ENCODE data around the gene CAMK4. TPM values are rescaled to one million over a fixed set of nuclear protein-coding genes. Genes with fewer than 3 reads are reported as not detected.

Gene CAMK4
- total and polyA plus RNA-seq, 9 of the 15 experiments (the other 6 are each of a cell fraction or from before 2014, with no cell fraction given): 0.35 TPM; not detected in 8

DNA sequence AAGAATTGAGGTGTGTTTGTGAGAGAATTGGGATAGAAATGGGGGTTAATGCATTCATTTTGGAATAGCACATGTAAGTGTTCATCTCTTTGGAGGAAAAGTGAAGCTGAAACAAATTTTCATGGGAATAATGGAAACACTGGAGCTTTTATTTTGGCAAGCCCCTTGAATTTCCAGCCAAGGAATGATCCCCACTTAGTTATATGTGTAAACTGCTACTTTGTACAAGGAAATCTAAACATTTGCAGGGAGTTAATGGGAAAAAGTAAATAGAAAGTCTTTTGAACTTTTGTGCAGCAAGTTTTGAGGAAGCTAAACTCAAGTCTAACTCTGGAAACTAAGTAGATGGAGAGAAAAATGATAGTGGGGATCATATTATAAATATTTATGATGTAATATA lies 44.1 kb downstream of the CAMK4 start:
- no peak overlapping the region for H3K4me2 ChIP-seq (ENCODE audit: insufficient read depth, low read length)
- no peak overlapping the region for H3K27ac ChIP-seq (ENCODE audit: extremely low read depth, low read depth, low read length)
- in situ Hi-C loops (cut with MboI): loop anchor here (25.0 kb wide), 1 partner anchor 506 kb away; no protein-coding TSS in a partner anchor
- H3K9me3 ChIP-seq (replicated peaks; ENCODE audit: control insufficient read depth, insufficient read depth, low read depth, low read length): no peaks in the 10 kb centered on the region
- no peak overlapping the region for H3K9ac ChIP-seq (ENCODE audit: insufficient read depth in 1 of 2, low read depth in 2 of 2, low read length in 2 of 2)
- no peak for DNase-seq (ENCODE audit: extremely low read depth in 1 of 4, low spot score in 3 of 4)
- no peaks in the 10 kb centered on the region for H4K20me1 ChIP-seq (replicated peaks; ENCODE audit: control insufficient read depth, insufficient read depth, low read length)
- CTCF ChIA-PET (ENCODE audit: low intra/inter-chr PET ratio): no interaction called here
- no peaks in the 10 kb centered on the region for H3K79me2 ChIP-seq (ENCODE audit: control insufficient read depth, insufficient read depth, low read length)
- H3K36me3 ChIP-seq (ENCODE audit: control insufficient read depth, insufficient read depth, low read length): no peaks in the 10 kb centered on the region
- H3K4me3 ChIP-seq: no peak overlapping the region
- ATAC-seq: no peak
- no peaks in the 10 kb centered on the region for H3K4me1 ChIP-seq (replicated peaks in 1 of 2; ENCODE audit: control insufficient read depth in 2 of 2, insufficient read depth in 2 of 2, low read length in 2 of 2)
- no TSS peak for BruUV-seq (replicated peaks)
- FAIRE-seq: no peak
- POLR2A ChIA-PET: interaction anchor here (0.7 kb wide), 1 partner anchor 85 kb away, joined by 3 read pairs; no protein-coding TSS in a partner anchor
- H3K9me1 ChIP-seq (ENCODE audit: control insufficient read depth, insufficient read depth, low read length): no peaks in the 10 kb centered on the region
- no peak for TF ChIP-seq CHD1 (IDR thresholded peaks at IDR 0.05; ENCODE audit: low read length)
- TF ChIP-seq LARP7 (IDR thresholded peaks at IDR 0.05): no peak
- no peak overlapping the region for H2AFZ ChIP-seq (ENCODE audit: low read depth, low read length)
- intact Hi-C loops (cut with micrococcal nuclease): no loop called here
- H3K27me3 ChIP-seq (ENCODE audit: control insufficient read depth in 2 of 2, insufficient read depth in 2 of 2, low read length in 2 of 2): peaks cover 0 to 5% of the 10 kb centered on the region in 2 experiments; a peak in 1 of 5 replicates

DNA sequence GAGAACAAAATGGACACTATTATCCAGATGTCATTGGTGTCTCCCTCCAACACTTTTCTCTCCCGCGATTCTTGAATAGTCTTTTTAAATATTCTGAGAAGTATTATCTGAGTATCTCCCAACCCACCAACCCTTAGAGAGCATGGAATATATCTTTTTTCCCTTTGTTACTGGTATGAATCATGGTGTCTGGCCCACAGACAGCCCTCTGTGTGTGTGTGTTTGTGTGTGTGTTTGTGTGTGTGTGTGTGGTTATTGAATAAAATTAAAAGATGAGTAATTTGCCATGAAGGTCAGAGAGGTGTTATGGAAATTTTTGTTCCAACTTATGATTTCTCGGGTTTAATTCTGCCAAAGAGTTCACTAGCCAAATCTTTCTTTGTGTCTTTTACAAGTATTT lies 47.7 kb downstream of the CAMK4 start:
- FAIRE-seq (no peak), DNase-seq (ENCODE audit: extremely low read depth in 1 of 4, low spot score in 3 of 4) (no peak), ATAC-seq (no peak)
- intact Hi-C loops (cut with micrococcal nuclease): loop anchor here (10.0 kb wide), 1 partner anchor 1077 kb away; no protein-coding TSS in a partner anchor
- in situ Hi-C loops (cut with MboI): loop anchor here (25.0 kb wide), 1 partner anchor 510 kb away; no protein-coding TSS in a partner anchor
- H3K4me3 ChIP-seq: no peak overlapping the region
- no peak overlapping the region for H3K27ac ChIP-seq (ENCODE audit: extremely low read depth, low read depth, low read length)
- H3K36me3 ChIP-seq (ENCODE audit: control insufficient read depth, insufficient read depth, low read length): no peaks in the 10 kb centered on the region
- no TSS peak for BruUV-seq (replicated peaks)
- H3K9ac ChIP-seq (ENCODE audit: insufficient read depth in 1 of 2, low read depth in 2 of 2, low read length in 2 of 2): no peak overlapping the region
- no peak overlapping the region for H3K4me2 ChIP-seq (ENCODE audit: insufficient read depth, low read length)
- WGBS (ENCODE audit: insufficient coverage, low coverage, missing lambda C conversion rate): 0% methylated on average over 3 of the region's 3 CpGs
- no peaks in the 10 kb centered on the region for H3K9me3 ChIP-seq (replicated peaks; ENCODE audit: control insufficient read depth, insufficient read depth, low read depth, low read length)
- H3K4me1 ChIP-seq (replicated peaks in 1 of 2; ENCODE audit: control insufficient read depth in 2 of 2, insufficient read depth in 2 of 2, low read length in 2 of 2): no peaks in the 10 kb centered on the region
- no peaks in the 10 kb centered on the region for H4K20me1 ChIP-seq (replicated peaks; ENCODE audit: control insufficient read depth, insufficient read depth, low read length)
- POLR2A ChIA-PET: no interaction called here
- H2AFZ ChIP-seq (ENCODE audit: low read depth, low read length): no peak overlapping the region
- peaks cover 0 to 5% of the 10 kb centered on the region in 2 experiments; a peak in 1 of 5 replicates for H3K27me3 ChIP-seq (ENCODE audit: control insufficient read depth in 2 of 2, insufficient read depth in 2 of 2, low read length in 2 of 2)
- no peaks in the 10 kb centered on the region for H3K79me2 ChIP-seq (ENCODE audit: control insufficient read depth, insufficient read depth, low read length)
- CTCF ChIA-PET (ENCODE audit: low intra/inter-chr PET ratio): no interaction called here
- H3K9me1 ChIP-seq (ENCODE audit: control insufficient read depth, insufficient read depth, low read length): no peaks in the 10 kb centered on the region
- TF ChIP-seq XRCC4 (IDR thresholded peaks at IDR 0.05; ENCODE audit: extremely low read depth, insufficient read depth, insufficient read length): no peak
- no peak for TF ChIP-seq RAD51 (IDR thresholded peaks at IDR 0.05; ENCODE audit: borderline replicate concordance, low read depth)
- TF ChIP-seq ETS1 (conservative IDR thresholded peaks at IDR 0.05; ENCODE audit: control insufficient read depth, low read depth, low read length): no peak
- TF ChIP-seq MAZ (CRISPR knock-in tag; conservative IDR thresholded peaks at IDR 0.05 in 1 of 2, IDR thresholded peaks at IDR 0.05 in 1 of 2): no peak
- no peak for TF ChIP-seq ZNF77 (CRISPR knock-in tag; IDR thresholded peaks at IDR 0.05)
- no peak for TF ChIP-seq NR2F6 (CRISPR knock-in tag; IDR thresholded peaks at IDR 0.05)
- no peak for TF ChIP-seq NR4A1 (CRISPR knock-in tag; IDR thresholded peaks at IDR 0.05)
- TF ChIP-seq NR4A1 (tag; IDR thresholded peaks at IDR 0.05): no peak
- TF ChIP-seq FOXJ3 (CRISPR knock-in tag; IDR thresholded peaks at IDR 0.05): no peak
- no peak for TF ChIP-seq GMEB1 (CRISPR knock-in tag; IDR thresholded peaks at IDR 0.05)
- no peak for TF ChIP-seq MCM3 (IDR thresholded peaks at IDR 0.05)
- TF ChIP-seq BMI1 (IDR thresholded peaks at IDR 0.05; ENCODE audit: low read length): no peak
- TF ChIP-seq RBM25 (IDR thresholded peaks at IDR 0.05; ENCODE audit: low read depth, low read length, severe bottlenecking): no peak
